ENCODE data around the gene CASP10. TPM values are rescaled to one million over a fixed set of nuclear protein-coding genes. Genes with fewer than 3 reads are reported as not detected.
A peak's percentile ranks its signal among the peaks of the same experiment; 100 is the strongest.

Gene CASP10
- total and polyA plus RNA-seq, 2 of the 13 experiments (the other 11 are each of a cell fraction or from before 2014, with no cell fraction given) = 22.2 to 23.8 TPM

GRCh38 chr2:201182650-201183364 lies at the start of gene CASP10 (continued):
- peak; percentile 84 for TF ChIP-seq ERF (CRISPR knock-in tag; IDR thresholded peaks at IDR 0.05)
- TF ChIP-seq RARA (CRISPR knock-in tag; IDR thresholded peaks at IDR 0.05) = 0 out of 2 replicates have a peak, but pooled peaks have one; percentile 11
- 0 out of 4 replicates have a peak, but pooled peaks of 1 of the 2 experiments have one; percentile 52 for TF ChIP-seq EP300 (IDR thresholded peaks at IDR 0.05; ENCODE audit: low read depth in 2 of 2, low read length in 2 of 2)
- 0 out of 2 replicates have a peak, but pooled peaks have one; percentile 26 for TF ChIP-seq EP300 (CRISPR knock-in tag; IDR thresholded peaks at IDR 0.05; ENCODE audit: borderline replicate concordance)
- TF ChIP-seq ARNT2 (CRISPR knock-in tag; IDR thresholded peaks at IDR 0.05; ENCODE audit: low read depth) = peak; percentile 51
- no peak for TF ChIP-seq ZNF564 (CRISPR knock-in tag; IDR thresholded peaks at IDR 0.05)
- TF ChIP-seq PHF20 (CRISPR knock-in tag; IDR thresholded peaks at IDR 0.05) = 0 out of 2 replicates have a peak, but pooled peaks have one; percentile 60
- TF ChIP-seq PAXIP1 (CRISPR knock-in tag; conservative IDR thresholded peaks at IDR 0.05) = peak; percentile 64; the same call in 1 of the 2 replicates
- TF ChIP-seq MED1 (CRISPR knock-in tag; IDR thresholded peaks at IDR 0.05) = peak; percentile 80
- TF ChIP-seq ZNF124 (CRISPR knock-in tag; IDR thresholded peaks at IDR 0.05) = peak; percentile 45
- peak; percentile 81 for TF ChIP-seq POLR2G (IDR thresholded peaks at IDR 0.05; ENCODE audit: low read depth, low read length)
- peak; percentile 78; the same call in 1 of the 2 replicates for TF ChIP-seq GATA4 (IDR thresholded peaks at IDR 0.05; ENCODE audit: borderline replicate concordance, low read depth)
- TF ChIP-seq SATB2 (CRISPR knock-in tag; IDR thresholded peaks at IDR 0.05) = 0 out of 2 replicates have a peak, but pooled peaks have one; percentile 31
- TF ChIP-seq HOXA5 (CRISPR knock-in tag; IDR thresholded peaks at IDR 0.05) = peak; percentile 71
- TF ChIP-seq MIER3 (CRISPR knock-in tag; IDR thresholded peaks at IDR 0.05; ENCODE audit: borderline replicate concordance) = peak; percentile 31; the same call in 1 of the 2 replicates
- TF ChIP-seq STAT5B (CRISPR knock-in tag; IDR thresholded peaks at IDR 0.05) = no peak
- no peak for TF ChIP-seq EZH2 (conservative IDR thresholded peaks at IDR 0.05; ENCODE audit: low read depth, low read length)
- TF ChIP-seq GABPB1 (CRISPR knock-in tag; IDR thresholded peaks at IDR 0.05) = peak; percentile 24; the same call in 1 of the 2 replicates
- peak; percentile 66; the same call in 1 of the 2 replicates for TF ChIP-seq NFKBIZ (CRISPR knock-in tag; IDR thresholded peaks at IDR 0.05)
- peak; percentile 91 for TF ChIP-seq MIXL1 (CRISPR knock-in tag; IDR thresholded peaks at IDR 0.05)
- TF ChIP-seq CCDC6 (CRISPR knock-in tag; IDR thresholded peaks at IDR 0.05) = no peak
- no peak for TF ChIP-seq ZSCAN21 (CRISPR knock-in tag; IDR thresholded peaks at IDR 0.05; ENCODE audit: borderline replicate concordance)
- TF ChIP-seq ZBTB4 (CRISPR knock-in tag; IDR thresholded peaks at IDR 0.05; ENCODE audit: borderline replicate concordance) = no peak
- TF ChIP-seq ZNF207 (IDR thresholded peaks at IDR 0.05; ENCODE audit: borderline replicate concordance) = no peak
- no peak for TF ChIP-seq BHLHE40 (IDR thresholded peaks at IDR 0.05; ENCODE audit: low read length)
- TF ChIP-seq ZNF570 (CRISPR knock-in tag; IDR thresholded peaks at IDR 0.05; ENCODE audit: borderline replicate concordance) = no peak

All from HepG2 (cell line).